ENCODE results near the gene SH3RF3.

Gene SH3RF3

GRCh38 chr2:109201465-109202327 lies 72.7 kb downstream of the SH3RF3 start:
- DNase-seq (ENCODE audit: low read depth, low spot score), result no peak

GRCh38 chr2:109202486-109202885 lies 73.5 kb downstream of the SH3RF3 start:
- DNase-seq (ENCODE audit: low read depth, low spot score), result no peak

DNA sequence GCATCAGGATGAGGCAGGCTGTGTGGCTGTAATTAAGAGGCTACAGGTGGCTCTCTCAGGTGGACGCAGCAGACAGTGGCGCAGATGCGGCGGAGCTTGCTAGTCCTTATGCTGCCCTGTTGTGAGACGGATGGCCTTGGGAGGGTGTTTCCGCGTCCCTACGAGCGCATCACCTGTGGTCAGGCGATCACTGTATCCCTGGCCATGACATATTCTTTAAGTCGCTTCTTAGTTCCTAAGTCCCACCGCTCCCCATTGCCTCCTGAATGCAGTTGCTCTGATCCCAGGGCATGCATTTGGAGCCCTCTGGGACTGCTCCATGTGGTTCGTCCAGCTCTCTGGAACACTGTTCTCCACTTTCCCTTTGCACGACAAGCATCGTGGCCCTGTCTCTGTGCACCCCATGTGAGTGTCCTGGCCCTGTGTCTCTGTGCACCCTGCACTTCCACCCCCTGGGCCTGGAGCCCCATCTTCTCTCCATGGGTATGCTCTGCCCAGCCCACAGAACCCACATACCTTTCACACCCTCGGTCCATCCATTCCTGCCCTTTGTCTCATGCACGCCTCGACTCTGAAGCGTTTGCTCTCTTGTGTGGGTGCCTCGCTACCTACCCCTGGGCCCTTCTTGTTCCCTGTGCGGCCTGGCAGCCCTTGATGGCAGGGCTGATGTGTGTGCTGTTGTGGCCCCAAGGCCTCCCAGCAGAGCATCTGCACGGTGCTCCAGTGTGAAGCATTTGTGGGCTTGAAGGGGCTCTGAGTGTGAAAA lies 74.4 kb downstream of the SH3RF3 start:
- DNase-seq (ENCODE audit: low read depth, low spot score), result no peak

DNA sequence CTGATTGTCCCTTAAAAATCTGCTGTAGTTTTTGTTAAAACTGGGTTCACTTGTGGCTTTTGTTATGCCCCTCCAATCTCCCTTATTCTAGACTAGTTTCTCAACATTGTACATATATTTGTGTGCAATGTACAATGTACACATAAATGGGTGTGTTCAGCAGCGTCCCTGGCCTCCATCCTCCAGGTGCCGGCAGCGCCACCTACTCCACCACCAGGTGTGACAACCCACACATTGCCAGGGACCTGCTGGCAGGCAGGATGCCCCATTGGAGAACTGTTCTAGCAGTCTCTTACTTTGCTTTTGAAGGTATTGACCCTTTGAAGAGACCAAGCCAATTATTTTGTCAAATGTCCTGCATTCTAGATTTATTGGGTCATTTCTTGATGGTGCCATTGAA lies 75.4 kb downstream of the SH3RF3 start:
- DNase-seq (ENCODE audit: low read depth, low spot score), result no peak

DNA sequence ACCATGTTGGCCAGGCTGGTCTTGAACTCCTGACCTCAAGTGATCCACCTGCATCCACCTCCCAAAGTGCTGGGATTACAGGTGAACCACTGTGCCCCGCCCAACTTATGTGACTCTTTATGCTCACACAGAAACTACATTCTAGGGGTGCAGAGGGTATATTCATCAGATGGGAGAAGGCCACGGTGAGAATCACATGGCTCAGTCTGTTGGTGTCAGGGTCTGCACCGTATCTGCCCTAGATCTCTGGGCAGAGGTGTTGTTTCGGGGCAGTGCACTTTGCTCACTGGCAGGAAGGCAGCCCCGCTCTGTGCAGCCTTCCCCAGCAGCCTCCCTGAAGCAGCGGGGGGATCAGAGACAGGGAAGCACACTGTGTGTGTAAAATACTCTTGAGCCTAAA lies 76.4 kb downstream of the SH3RF3 start:
- DNase-seq (ENCODE audit: low read depth, low spot score), result no peak

GRCh38 chr2:109206569-109207146 lies 77.7 kb downstream of the SH3RF3 start:
- no peak for DNase-seq (ENCODE audit: low read depth, low spot score)

DNA sequence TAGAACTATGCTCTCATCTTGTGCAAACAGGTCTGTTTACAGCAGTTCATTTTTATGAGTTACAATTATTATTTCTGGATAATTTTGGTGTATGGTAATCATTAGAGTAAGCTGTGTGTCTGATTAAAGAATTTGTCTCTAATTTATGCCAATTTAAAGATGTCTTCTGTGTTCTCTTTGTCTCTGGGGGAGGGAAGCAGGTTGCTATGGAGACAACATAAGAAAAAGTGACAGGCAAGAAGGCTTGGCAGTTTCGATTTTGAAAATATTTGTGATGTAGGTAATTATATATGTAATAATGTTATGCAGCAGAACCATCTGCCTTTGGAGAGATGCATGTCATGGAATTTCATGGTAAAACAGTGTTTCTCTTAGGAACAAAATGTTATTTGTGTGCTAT lies 78.2 kb downstream of the SH3RF3 start:
- no peak for DNase-seq (ENCODE audit: low read depth, low spot score)

DNA sequence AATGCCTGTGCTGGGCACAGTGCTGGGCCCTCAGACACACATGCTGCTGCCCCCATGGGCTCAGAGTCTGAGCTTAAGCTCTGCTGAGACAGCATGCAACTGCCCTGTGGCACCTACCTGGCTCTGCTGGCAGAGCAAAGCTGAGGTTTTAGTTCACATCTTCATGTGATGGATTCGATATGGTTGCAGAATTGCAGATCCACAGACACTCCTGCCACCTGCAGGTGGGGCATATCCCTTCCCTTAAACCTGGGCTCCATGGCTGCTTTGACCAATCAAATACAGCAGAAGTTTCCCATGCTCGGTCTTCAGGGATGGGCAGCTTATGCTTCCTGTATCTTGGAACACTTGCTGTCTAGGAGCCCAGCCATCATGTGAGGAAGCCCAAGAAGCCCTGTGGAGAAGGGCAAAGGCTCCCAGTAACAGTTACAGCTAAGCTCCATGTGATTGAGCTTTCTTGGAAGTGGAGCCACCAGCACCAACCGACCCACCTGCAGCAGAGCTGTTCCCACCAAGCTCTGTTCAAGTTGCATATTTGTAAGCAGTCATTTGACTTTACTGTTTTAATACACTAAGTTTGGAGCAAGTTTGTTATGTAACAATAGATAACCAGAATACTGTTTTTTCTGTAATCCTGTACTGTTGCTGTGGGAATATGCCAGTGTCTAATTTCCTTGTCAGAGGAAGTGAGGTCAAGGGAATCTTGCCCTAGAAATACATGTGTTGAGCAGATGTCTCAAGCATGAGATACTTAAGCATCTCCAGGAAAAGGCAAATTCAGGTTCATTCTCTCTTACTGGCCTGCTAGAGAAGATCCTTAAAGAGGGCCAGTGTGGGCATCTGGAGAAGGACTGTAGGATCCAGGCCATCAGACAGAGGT lies 79.3 kb downstream of the SH3RF3 start:
- peak; percentile 19 for DNase-seq (ENCODE audit: low read depth, low spot score)

GRCh38 chr2:109208951-109209335 lies 79.9 kb downstream of the SH3RF3 start:
- DNase-seq (ENCODE audit: low read depth, low spot score), result no peak

DNA sequence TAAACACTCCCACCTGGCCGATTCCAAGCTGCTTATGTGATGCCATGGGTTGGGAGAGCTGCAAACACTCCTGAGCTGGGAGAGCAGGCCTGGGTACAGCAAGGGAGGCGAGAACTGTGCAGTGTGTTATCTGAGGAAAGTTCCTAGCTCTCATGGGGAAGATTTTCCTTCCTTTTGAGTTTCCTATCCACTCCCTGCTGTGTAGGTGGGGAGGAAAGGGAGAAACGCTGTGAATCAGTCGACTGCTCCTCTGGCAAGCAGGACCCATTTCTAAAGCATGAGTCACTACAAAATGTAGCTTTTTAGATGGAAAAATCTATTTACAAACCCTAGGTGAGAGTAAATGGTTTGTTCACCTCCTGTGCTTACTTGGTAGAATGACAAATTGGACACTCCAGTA lies 80.4 kb downstream of the SH3RF3 start:
- DNase-seq (ENCODE audit: low read depth, low spot score), result no peak

DNA sequence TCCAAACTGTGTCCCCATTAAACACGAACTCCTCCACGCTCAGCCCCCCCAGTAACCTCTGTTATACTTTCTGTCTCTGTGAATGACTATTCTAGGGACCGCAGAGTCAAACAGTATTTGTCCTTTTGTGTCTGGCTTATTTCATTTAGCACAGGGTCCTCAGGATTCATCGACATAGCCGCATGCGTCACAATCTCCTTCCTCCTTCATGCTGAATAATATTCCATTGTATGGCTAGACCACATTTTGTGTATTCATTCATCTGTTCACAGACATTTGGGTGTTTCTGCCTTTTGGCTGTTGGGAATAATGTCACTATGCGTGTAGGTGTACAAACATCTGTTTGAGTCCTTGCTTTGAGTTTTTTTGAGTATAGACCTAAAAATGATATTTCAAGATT lies 80.9 kb downstream of the SH3RF3 start:
- DNase-seq (ENCODE audit: low read depth, low spot score), result no peak

DNA sequence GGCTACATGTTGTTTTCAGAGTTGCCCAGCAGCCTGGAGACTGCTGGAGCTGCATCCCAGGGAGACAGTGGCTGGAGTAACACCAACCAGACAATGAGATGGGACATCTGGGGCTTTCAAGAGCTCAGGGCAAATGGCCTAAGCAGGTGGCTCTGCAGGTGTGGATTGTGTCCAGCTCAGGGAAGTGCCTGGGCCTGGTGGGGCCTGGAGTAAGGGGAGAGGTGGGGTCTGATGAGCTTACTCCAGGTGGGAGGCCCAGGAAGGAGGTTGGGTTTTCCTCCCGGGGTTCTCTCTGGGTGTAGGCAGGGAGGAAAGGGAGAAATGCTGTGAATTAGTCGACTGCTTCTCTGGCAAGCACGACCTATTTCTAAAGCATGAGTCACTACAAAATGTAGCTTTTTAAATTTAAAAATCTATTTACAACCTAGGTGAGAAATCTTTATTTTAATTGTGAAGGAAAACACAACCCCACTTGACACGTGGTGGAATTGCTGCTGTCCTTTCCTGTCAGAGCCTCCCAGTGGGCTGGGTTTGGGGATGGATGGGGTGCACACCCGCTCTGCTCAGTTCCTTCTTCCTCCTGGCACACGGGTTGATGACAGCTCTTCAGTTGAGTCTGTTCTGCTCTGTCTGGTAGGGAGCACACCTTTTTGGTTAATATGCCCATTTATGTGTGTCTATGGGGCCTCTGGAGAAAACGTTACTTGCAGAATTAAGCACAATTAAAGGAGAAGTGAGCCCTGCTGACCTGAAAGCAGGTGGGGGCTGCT lies 81.6 kb downstream of the SH3RF3 start:
- no peak for DNase-seq (ENCODE audit: low read depth, low spot score)

GRCh38 chr2:109211315-109211714 lies 82.3 kb downstream of the SH3RF3 start:
- peak; percentile 21 for DNase-seq (ENCODE audit: low read depth, low spot score)

DNA sequence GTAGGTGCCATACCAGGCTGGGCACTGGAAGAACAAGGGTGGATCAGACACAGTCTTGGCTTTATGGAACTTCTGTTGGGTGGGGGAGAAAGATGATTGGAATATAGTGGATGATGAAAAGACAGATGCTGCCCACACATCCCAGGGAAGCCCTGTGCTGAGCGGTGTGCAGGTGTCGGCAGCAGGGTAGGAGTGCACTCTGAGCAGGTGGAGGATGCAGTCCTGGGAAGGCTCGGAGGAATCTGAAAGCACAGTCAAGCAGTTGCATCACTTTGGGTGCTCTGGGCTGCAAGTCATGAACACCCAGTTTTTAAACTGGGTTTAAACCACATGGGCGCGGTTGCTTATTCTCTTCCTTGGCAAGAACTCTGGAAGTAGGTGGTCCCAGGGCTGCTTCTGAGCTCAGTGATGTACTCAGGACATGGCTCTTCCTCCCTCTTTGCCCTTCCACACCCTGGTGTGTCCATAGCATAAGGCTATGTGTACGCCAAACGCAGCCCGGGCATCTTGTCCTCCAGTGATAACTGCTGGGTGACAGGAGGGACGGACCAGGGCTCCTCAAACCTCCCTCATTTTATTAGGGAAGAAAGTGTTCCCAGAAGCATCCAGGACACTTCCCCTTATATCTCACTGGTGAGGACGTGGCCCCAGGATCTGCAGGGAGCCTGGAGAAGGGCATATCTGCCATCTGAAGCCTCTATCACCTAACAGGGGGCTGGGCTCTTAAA lies 84.0 kb downstream of the SH3RF3 start:
- no peak for DNase-seq (ENCODE audit: low read depth, low spot score)

DNA sequence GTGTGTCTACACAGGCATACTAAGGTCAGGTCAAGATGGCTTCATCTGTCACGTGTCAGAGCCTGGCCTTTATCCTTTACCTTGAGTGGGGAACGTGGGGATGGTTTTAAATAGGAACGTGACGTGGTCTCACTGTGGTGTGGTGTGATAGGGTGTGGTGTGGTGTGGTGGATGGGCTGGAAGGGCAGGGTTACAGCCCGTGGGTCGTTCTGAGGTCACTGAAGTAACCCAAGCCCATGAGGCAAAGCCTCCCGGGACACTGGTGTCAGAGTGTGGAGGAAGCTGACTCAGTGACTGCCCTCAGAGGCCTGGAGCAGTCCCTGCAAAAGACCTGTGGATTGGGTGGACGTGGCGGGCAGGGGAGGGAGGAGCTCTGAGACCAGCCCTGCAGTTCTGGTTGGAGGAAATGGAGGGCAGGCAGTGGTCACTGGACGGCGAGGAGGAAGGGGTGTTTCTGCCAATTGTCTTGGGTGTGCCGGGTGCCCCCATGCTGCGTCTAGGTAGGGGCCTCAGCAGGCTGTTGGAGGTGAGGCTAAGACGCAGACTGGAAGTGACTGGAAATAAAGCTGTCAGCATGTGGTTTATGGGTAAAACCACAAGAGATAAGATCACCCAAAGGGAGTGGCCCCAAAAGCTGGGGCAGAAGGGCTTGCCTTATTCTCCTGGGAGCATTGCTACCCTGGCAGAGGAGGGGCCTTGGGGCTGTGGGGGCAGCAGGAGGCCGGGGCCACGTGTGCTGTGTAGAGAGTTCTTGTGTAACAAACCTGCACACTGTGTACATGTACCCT lies 84.8 kb downstream of the SH3RF3 start:
- DNase-seq (ENCODE audit: low read depth, low spot score), result no peak

DNA sequence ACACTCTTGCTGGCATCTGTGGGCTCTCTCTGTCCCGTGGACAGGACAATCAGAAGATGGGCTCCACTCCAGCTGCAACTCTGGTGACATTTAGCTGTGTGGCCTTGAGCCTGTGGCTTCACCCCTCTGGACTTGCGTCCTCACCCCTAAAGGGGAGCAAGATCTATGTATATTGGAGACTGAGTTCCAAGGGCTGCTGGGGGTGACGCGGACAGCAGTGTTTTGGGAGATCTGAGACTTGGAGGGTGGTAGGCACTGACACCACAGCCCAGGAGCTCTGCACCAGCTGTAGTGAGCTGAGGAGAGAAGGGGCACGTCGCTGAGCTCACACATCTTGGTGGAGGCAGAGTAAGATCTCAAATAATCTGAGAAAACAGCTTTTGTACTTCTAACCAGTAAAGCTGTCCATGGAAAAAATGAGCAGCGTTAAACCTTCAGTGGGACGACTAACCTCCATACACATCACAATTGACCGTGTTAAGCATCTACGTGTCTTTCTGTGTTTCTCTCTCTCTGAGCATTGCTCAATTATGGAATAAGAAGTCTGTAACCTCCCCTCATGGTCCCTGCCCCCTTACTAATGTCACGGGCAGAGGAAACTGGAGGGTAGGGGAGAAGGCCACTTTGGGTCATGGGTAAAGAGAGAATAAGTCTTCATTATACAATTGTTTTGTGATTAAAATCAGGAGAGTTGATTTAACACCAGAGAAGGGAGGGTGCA lies 85.8 kb downstream of the SH3RF3 start:
- DNase-seq (ENCODE audit: low read depth, low spot score), result no peak

DNA sequence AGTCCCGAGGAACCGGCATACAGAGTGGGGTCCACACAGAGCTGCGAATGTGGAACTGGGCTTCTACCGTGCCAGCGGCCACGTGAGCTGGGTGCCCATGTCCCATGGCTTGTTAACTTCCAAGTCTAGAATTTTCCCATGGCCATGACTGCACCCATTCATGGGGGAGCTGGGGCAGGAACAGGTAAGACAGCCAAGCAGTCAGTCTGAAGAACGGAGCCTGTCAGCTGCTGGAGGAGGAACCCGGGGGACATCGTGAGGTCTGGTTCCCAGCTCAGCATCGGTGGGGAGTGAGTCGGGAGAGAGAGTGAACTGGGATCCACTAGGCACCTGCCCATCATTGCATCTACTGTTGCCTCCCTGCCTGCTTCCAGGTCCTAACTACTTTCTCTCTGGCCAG lies 86.9 kb downstream of the SH3RF3 start:
- no peak for DNase-seq (ENCODE audit: low read depth, low spot score)

GRCh38 chr2:109216332-109216731 lies 87.3 kb downstream of the SH3RF3 start:
- DNase-seq (ENCODE audit: low read depth, low spot score), result no peak
